ENCODE measurements around the gene CCDC15.
"Not testable (repeated sequence)": the region's sequence is repeated elsewhere in the genome, so short reads cannot be mapped to it uniquely, and the experiment has no call there.

Gene CCDC15

DNA sequence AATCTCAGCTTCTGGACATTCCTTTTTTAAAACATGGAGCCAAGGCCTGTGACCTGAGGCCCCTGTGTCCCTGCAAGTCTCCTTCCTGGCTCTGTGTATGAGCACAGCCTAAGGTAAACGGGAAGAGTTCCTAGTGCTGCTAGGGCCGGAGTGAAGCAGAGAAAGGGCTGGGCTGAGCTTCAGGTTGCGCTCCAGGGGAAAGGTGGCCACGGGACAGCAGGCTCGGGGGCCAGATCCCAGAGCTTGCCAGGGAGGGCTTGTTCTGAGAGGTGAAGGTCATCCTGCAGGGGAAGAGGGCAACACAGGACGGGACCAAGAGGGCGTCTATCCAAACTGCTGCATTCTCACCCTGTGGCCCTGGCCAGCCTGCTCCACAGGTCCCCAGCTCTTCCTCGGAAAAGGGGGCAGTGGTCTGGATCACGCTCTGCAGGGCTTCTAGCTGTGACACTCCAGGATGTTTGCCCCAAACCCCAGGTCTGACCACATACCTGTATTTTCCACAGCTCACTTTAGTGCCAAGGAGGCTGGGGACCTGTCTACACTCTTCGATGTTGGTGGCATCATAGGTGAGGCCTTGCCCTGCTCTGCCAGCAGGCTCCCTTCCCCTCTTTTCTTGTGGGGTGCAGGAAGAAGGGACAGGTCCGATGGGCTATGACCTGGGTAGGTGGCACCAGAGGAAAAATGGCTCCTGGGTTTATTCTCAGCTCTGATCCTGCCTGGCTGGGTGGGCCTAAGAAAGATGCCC lies 129.5 kb downstream of the CCDC15 start:
- DNase-seq = no peak

DNA sequence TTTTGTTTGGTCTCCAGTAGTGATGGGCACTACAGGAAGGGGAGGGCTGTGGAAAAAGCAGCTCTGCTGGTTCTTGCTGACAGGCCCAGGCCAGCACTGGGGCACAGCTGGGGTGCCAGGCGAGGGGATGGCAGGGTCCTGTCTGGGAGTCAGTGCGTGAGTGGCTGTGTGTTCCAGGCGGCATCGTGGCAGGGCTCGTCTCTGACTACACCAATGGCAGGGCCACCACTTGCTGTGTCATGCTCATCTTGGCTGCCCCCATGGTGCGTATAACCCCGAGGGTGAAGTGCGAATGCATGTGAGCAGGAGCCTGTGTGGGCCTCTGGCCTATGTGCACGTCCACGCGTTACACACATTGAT lies 130.0 kb downstream of the CCDC15 start:
- DNase-seq = no peak

GRCh38 chr11:125084761-125085231 lies 130.8 kb downstream of the CCDC15 start:
- no peak for DNase-seq

- no peak for DNase-seq
These were observed 131.5 kb downstream of the CCDC15 start for GRCh38 chr11:125085301-125086081.

GRCh38 chr11:125086633-125087296 lies 132.8 kb downstream of the CCDC15 start:
- DNase-seq = no peak

GRCh38 chr11:125088123-125088522 lies 134.1 kb downstream of the CCDC15 start:
- no peak for DNase-seq

- no peak for DNase-seq
These were observed 134.8 kb downstream of the CCDC15 start for GRCh38 chr11:125088576-125089455.

GRCh38 chr11:125089481-125089880 lies 135.5 kb downstream of the CCDC15 start:
- DNase-seq = not testable (repeated sequence)

DNA sequence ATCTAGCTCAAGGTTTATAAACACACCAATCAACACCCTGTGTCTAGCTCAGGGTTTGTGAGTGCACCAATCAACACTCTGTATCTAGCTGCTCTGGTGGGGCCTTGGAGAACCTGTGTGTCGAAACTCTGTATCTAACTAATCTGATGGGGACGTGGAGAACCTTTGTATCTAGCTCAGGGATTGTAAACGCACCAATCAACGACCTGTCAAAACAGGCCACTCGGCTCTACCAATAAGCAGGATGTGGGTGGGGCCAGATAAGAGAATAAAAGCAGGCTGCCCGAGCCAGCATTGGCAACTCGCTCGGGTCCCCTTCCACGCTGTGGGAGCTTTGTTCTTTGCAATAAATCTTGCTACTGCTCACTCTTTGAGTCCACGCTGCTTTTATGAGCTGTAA lies 136.1 kb downstream of the CCDC15 start:
- DNase-seq = not testable (repeated sequence)

- DNase-seq = no peak
These were observed 136.8 kb downstream of the CCDC15 start for GRCh38 chr11:125090816-125091215.

Data from retina (tissue), 1 donor.